Motor neuron (in vitro differentiated cells): ENCODE data around the gene AFF1. TPM values are rescaled to one million over a fixed set of nuclear protein-coding genes. Genes with fewer than 3 reads are reported as not detected.
A peak's percentile ranks its signal among the peaks of the same experiment; 100 is the strongest.

ENCODE experiments used
- ATAC-seq, 8 experiments: fragments of 200-7000 bp; cut with Tn5 transposase; replicated peaks in 6 of 8; 2 replicates each; pipeline ENCODE4 v1.8.0; 2021; ENCODE audit warnings: mild to moderate bottlenecking in 8 of 8, moderate library complexity in 8 of 8
- H3K27ac ChIP-seq, 2 donors: fragments of 250-450 bp; sonication (Bioruptor Pico); 2 replicates each; pipeline ENCODE4 v1.9.0; 2021; ENCODE audit warnings: antibody characterized with exemption in 2 of 2, mild to moderate bottlenecking in 2 of 2, moderate library complexity in 1 of 2
- H3K4me1 ChIP-seq, 2 donors: fragments of 250-450 bp; sonication (Bioruptor Pico); replicated peaks in 1 of 2; 2 replicates each; pipeline ENCODE4 v1.6.1; 2021; ENCODE audit warnings: antibody characterized with exemption in 2 of 2, mild to moderate bottlenecking in 2 of 2, moderate library complexity in 1 of 2
- H3K4me3 ChIP-seq, 5 donors: fragments of 250-450 bp; sonication (Bioruptor Pico); 2 replicates each; pipeline ENCODE4 v1.9.0; 2021; ENCODE audit warnings: antibody characterized with exemption in 5 of 5, mild to moderate bottlenecking in 5 of 5, moderate library complexity in 4 of 5
- WGBS, 10 experiments: fragments of 450-650 bp; shearing (Covaris generic); methylation state at CpG; one replicate each; pipeline ENCODE4 v1.0.0; 2022; 5-methylcytosine and 5-hydroxymethylcytosine counted together
- in situ Hi-C, 9 experiments: fragments of 400-800 bp; cut with MboI; loops; one replicate each; pipeline ENCODE4 v1.15.0; 2021; ENCODE audit warnings: low sequenced_read_pairs in 9 of 9, low pct_unique_long_range_greater_than_20kb in 2 of 9; ENCODE audit not compliant: unreplicated experiment in 9 of 9
- total RNA-seq, 8 experiments: library from RNA; unstranded; fragments of 300-600 nt; gene quantifications; 2 replicates each; pipeline versions ENCODE4 v1.2.3 to v1.2.4, GENCODE V29; 2022

Gene AFF1
- total RNA-seq, 8 experiments from 2014 or later: 7.7 to 47.0 (median 15.8) TPM

- Histone ChIP-seq H3K27ac (no peak overlapping the region), H3K4me1 (peaks cover 7 to 19% of the 10 kb centered on the region in 2 donors)
These were observed 79.5 kb downstream of the AFF1 start for GRCh38 chr4:87014284-87014782.

GRCh38 chr4:87015416-87015815 is 80.6 kb downstream of the AFF1 start:
- WGBS, 10 experiments: 50 to 100% (median 63%) methylated on average over 1 of the region's 1 CpG; no CpG with 5 or more reads in 2 of the 10 experiments
- Histone ChIP-seq H3K4me3 (no peak overlapping the region), H3K27ac (no peak overlapping the region), H3K4me1 (peaks cover 0 to 10% of the 10 kb centered on the region in 2 donors)
- ATAC-seq: no peak
- in situ Hi-C loops: no loop called here

More at GRCh38 chr4:87014284-87014782, 79.5 kb downstream of the AFF1 start:
- no peak overlapping the region for H3K4me3 ChIP-seq
- peak in 2 of 8 experiments; percentile 32 to 54 for ATAC-seq
- 0 to 100% (median 38%) methylated on average over 1 to 2 of the region's 2 CpGs; no CpG with 5 or more reads in 1 of the 10 experiments for WGBS, 10 experiments
- in situ Hi-C loops: no loop called here

- in situ Hi-C loops: no loop called here
- peaks cover 0 to 3% of the 10 kb centered on the region in 2 donors for H3K4me1 ChIP-seq
- WGBS, 10 experiments: 42 to 96% (median 88%) methylated on average over 2 to 10 of the region's 10 CpGs
- no peak overlapping the region for H3K27ac ChIP-seq
- peak in 1 of 8 experiments; percentile 30 for ATAC-seq
- no peak overlapping the region for H3K4me3 ChIP-seq
These were observed 83.0 kb downstream of the AFF1 start for GRCh38 chr4:87017580-87018342.

- in situ Hi-C loops: no loop called here
These were observed 83.9 kb downstream of the AFF1 start for GRCh38 chr4:87018753-87019152.

GRCh38 chr4:87019246-87019791 is 84.5 kb downstream of the AFF1 start:
- no peak overlapping the region for H3K27ac ChIP-seq
- WGBS, 10 experiments: 75 to 100% (median 95%) methylated on average over 1 to 3 of the region's 4 CpGs; no CpG with 5 or more reads in 3 of the 10 experiments
- ATAC-seq: no peak
- peaks cover 0 to 3% of the 10 kb centered on the region in 2 donors for H3K4me1 ChIP-seq
- no peak overlapping the region for H3K4me3 ChIP-seq
- in situ Hi-C loops: no loop called here

More at GRCh38 chr4:87018753-87019152, 83.9 kb downstream of the AFF1 start:
- ATAC-seq: no peak
- peaks cover 0 to 3% of the 10 kb centered on the region in 2 donors for H3K4me1 ChIP-seq
- H3K4me3 ChIP-seq: no peak overlapping the region
- H3K27ac ChIP-seq: no peak overlapping the region
- 56 to 100% (median 89%) methylated on average over 1 of the region's 1 CpG; no CpG with 5 or more reads in 2 of the 10 experiments for WGBS, 10 experiments

GRCh38 chr4:87019898-87020297 is 85.1 kb downstream of the AFF1 start:
- WGBS, 10 experiments: 86 to 100% (median 95%) methylated on average over 1 to 2 of the region's 2 CpGs; no CpG with 5 or more reads in 6 of the 10 experiments
- in situ Hi-C loops: no loop called here
- H3K27ac ChIP-seq: no peak overlapping the region

GRCh38 chr4:87024201-87024600 is 89.4 kb downstream of the AFF1 start:
- Histone ChIP-seq H3K4me1 (peaks cover 0 to 10% of the 10 kb centered on the region in 2 donors), H3K27ac (no peak overlapping the region), H3K4me3 (no peak overlapping the region)
- WGBS, 10 experiments: 40 to 100% (median 80%) methylated on average over 1 of the region's 1 CpG; no CpG with 5 or more reads in 3 of the 10 experiments
- in situ Hi-C loops: no loop called here
- ATAC-seq: peak in 3 of 8 experiments; percentile 23 to 78 (median 35)

More at GRCh38 chr4:87019898-87020297, 85.1 kb downstream of the AFF1 start:
- no peak for ATAC-seq
- Histone ChIP-seq H3K4me3 (no peak overlapping the region), H3K4me1 (peaks cover 0 to 2% of the 10 kb centered on the region in 2 donors)

- H3K27ac ChIP-seq: no peak overlapping the region
These were observed 90.3 kb downstream of the AFF1 start for GRCh38 chr4:87025023-87025613.

GRCh38 chr4:87025614-87026041 is 90.8 kb downstream of the AFF1 start:
- Histone ChIP-seq H3K27ac (no peak overlapping the region), H3K4me1 (peaks cover 5 to 16% of the 10 kb centered on the region in 2 donors), H3K4me3 (no peak overlapping the region)
- ATAC-seq: peak in 3 of 8 experiments; percentile 10 to 48 (median 43)
- 75 to 96% (median 88%) methylated on average over 2 to 4 of the region's 6 CpGs; no CpG with 5 or more reads in 5 of the 10 experiments for WGBS, 10 experiments
- in situ Hi-C loops: no loop called here

More at GRCh38 chr4:87025023-87025613, 90.3 kb downstream of the AFF1 start:
- peaks cover 0 to 10% of the 10 kb centered on the region in 2 donors for H3K4me1 ChIP-seq
- peak in 5 of 8 experiments; percentile 13 to 49 (median 33) for ATAC-seq
- in situ Hi-C loops: no loop called here
- WGBS, 10 experiments: 12 to 100% (median 92%) methylated on average over 1 to 3 of the region's 5 CpGs; no CpG with 5 or more reads in 3 of the 10 experiments
- H3K4me3 ChIP-seq: no peak overlapping the region

- in situ Hi-C loops: no loop called here
- no peak overlapping the region for H3K27ac ChIP-seq
- 67 to 100% (median 77%) methylated on average over 1 to 4 of the region's 4 CpGs; no CpG with 5 or more reads in 2 of the 10 experiments for WGBS, 10 experiments
- peaks cover 18 to 29% of the 10 kb centered on the region in 2 donors for H3K4me1 ChIP-seq
- ATAC-seq: no peak
- no peak overlapping the region for H3K4me3 ChIP-seq
These were observed 92.1 kb downstream of the AFF1 start for GRCh38 chr4:87026800-87027495.

- no peak overlapping the region for H3K4me3 ChIP-seq
- H3K4me1 ChIP-seq: peaks cover 30 to 49% of the 10 kb centered on the region in 2 donors
- ATAC-seq: peak in 1 of 8 experiments; percentile 8
- no peak overlapping the region for H3K27ac ChIP-seq
- in situ Hi-C loops: no loop called here
- 35 to 100% (median 84%) methylated on average over 1 to 4 of the region's 5 CpGs for WGBS, 10 experiments
These were observed 94.5 kb downstream of the AFF1 start for GRCh38 chr4:87029356-87029755.

- no peak overlapping the region for H3K27ac ChIP-seq
- peaks cover 30 to 46% of the 10 kb centered on the region in 2 donors for H3K4me1 ChIP-seq
- H3K4me3 ChIP-seq: no peak overlapping the region
- ATAC-seq: no peak
- 50 to 94% (median 74%) methylated on average over 1 to 4 of the region's 4 CpGs; no CpG with 5 or more reads in 2 of the 10 experiments for WGBS, 10 experiments
- in situ Hi-C loops: no loop called here
These were observed 95.3 kb downstream of the AFF1 start for GRCh38 chr4:87030124-87030523.
